ENCODE results near the gene RPH3AL.

Gene RPH3AL

GRCh38 chr17:164303-165235 lies 188.0 kb downstream of the RPH3AL start (continued):
- no peak for TF ChIP-seq POU6F1 (CRISPR knock-in tag; IDR thresholded peaks at IDR 0.05; ENCODE audit: borderline replicate concordance, low read depth)

GRCh38 chr17:163514-164098 lies 189.0 kb downstream of the RPH3AL start:
- ATAC-seq = no peak
- TF ChIP-seq ZNF8 (CRISPR knock-in tag; IDR thresholded peaks at IDR 0.05) = no peak
- no peak for TF ChIP-seq TCF4 (CRISPR knock-in tag; IDR thresholded peaks at IDR 0.05; ENCODE audit: borderline replicate concordance)
- TF ChIP-seq OSR1 (CRISPR knock-in tag; IDR thresholded peaks at IDR 0.05) = no peak
- TF ChIP-seq SNAI2 (CRISPR knock-in tag; IDR thresholded peaks at IDR 0.05) = no peak
- TF ChIP-seq CSDC2 (CRISPR knock-in tag; IDR thresholded peaks at IDR 0.05) = no peak
- TF ChIP-seq ZFP30 (CRISPR knock-in tag; IDR thresholded peaks at IDR 0.05) = no peak
- TF ChIP-seq TOX (CRISPR knock-in tag; IDR thresholded peaks at IDR 0.05; ENCODE audit: borderline replicate concordance) = no peak
- TF ChIP-seq, protein P1, sequence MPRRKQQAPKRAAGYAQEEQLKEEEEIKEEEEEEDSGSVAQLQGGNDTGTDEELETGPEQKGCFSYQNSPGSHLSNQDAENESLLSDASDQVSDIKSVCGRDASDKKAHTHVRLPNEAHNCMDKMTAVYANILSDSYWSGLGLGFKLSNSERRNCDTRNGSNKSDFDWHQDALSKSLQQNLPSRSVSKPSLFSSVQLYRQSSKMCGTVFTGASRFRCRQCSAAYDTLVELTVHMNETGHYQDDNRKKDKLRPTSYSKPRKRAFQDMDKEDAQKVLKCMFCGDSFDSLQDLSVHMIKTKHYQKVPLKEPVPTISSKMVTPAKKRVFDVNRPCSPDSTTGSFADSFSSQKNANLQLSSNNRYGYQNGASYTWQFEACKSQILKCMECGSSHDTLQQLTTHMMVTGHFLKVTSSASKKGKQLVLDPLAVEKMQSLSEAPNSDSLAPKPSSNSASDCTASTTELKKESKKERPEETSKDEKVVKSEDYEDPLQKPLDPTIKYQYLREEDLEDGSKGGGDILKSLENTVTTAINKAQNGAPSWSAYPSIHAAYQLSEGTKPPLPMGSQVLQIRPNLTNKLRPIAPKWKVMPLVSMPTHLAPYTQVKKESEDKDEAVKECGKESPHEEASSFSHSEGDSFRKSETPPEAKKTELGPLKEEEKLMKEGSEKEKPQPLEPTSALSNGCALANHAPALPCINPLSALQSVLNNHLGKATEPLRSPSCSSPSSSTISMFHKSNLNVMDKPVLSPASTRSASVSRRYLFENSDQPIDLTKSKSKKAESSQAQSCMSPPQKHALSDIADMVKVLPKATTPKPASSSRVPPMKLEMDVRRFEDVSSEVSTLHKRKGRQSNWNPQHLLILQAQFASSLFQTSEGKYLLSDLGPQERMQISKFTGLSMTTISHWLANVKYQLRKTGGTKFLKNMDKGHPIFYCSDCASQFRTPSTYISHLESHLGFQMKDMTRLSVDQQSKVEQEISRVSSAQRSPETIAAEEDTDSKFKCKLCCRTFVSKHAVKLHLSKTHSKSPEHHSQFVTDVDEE (CRISPR knock-in tag; IDR thresholded peaks at IDR 0.05) = no peak
- TF ChIP-seq ESRRG (CRISPR knock-in tag; IDR thresholded peaks at IDR 0.05) = no peak
- TF ChIP-seq ISL1 (CRISPR knock-in tag; IDR thresholded peaks at IDR 0.05) = no peak
- no peak for TF ChIP-seq ZFP3 (CRISPR knock-in tag; IDR thresholded peaks at IDR 0.05)
- TF ChIP-seq, protein P2, sequence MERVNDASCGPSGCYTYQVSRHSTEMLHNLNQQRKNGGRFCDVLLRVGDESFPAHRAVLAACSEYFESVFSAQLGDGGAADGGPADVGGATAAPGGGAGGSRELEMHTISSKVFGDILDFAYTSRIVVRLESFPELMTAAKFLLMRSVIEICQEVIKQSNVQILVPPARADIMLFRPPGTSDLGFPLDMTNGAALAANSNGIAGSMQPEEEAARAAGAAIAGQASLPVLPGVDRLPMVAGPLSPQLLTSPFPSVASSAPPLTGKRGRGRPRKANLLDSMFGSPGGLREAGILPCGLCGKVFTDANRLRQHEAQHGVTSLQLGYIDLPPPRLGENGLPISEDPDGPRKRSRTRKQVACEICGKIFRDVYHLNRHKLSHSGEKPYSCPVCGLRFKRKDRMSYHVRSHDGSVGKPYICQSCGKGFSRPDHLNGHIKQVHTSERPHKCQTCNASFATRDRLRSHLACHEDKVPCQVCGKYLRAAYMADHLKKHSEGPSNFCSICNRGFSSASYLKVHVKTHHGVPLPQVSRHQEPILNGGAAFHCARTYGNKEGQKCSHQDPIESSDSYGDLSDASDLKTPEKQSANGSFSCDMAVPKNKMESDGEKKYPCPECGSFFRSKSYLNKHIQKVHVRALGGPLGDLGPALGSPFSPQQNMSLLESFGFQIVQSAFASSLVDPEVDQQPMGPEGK (CRISPR knock-in tag; IDR thresholded peaks at IDR 0.05; ENCODE audit: borderline replicate concordance) = no peak
- no peak for TF ChIP-seq PPARA (CRISPR knock-in tag; IDR thresholded peaks at IDR 0.05; ENCODE audit: borderline replicate concordance)
- TF ChIP-seq GLIS3 (CRISPR knock-in tag; IDR thresholded peaks at IDR 0.05) = no peak
- TF ChIP-seq ZNF70 (CRISPR knock-in tag; IDR thresholded peaks at IDR 0.05) = no peak

DNA sequence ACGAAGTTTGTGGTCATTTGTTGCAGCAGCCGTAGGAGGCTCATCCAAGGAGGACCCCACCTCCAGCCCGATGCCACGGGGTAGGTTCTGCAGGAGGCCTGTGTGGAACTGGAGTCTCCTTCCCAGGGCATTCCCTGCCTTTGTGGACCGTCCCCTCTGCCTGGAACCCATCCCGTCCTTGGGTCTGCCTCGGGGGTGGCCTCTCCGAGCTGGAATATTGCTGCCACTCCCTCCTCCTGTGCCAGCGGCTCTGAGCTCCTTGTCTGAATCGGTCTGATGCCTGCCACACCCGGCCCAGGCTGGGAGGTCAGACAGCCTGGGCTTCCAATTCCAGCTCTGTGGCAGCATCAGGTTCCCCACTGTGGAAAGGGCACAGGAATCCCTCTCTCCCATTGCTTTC lies 189.9 kb downstream of the RPH3AL start:
- ATAC-seq = no peak
- TF ChIP-seq ZC3H10 (CRISPR knock-in tag; IDR thresholded peaks at IDR 0.05) (no peak), OSR1 (CRISPR knock-in tag; IDR thresholded peaks at IDR 0.05) (no peak), ZFP3 (CRISPR knock-in tag; IDR thresholded peaks at IDR 0.05) (no peak), TOX (CRISPR knock-in tag; IDR thresholded peaks at IDR 0.05; ENCODE audit: borderline replicate concordance) (no peak), ZNF8 (CRISPR knock-in tag; IDR thresholded peaks at IDR 0.05) (no peak), ESRRG (CRISPR knock-in tag; IDR thresholded peaks at IDR 0.05) (no peak), PPARA (CRISPR knock-in tag; IDR thresholded peaks at IDR 0.05; ENCODE audit: borderline replicate concordance) (no peak), ZNF565 (CRISPR knock-in tag; conservative IDR thresholded peaks at IDR 0.05; ENCODE audit: low read depth) (no peak), ISL1 (CRISPR knock-in tag; IDR thresholded peaks at IDR 0.05) (no peak), CREB5 (CRISPR knock-in tag; IDR thresholded peaks at IDR 0.05; ENCODE audit: low read depth) (no peak), ZNF70 (CRISPR knock-in tag; IDR thresholded peaks at IDR 0.05) (no peak)
- TF ChIP-seq, protein P3, sequence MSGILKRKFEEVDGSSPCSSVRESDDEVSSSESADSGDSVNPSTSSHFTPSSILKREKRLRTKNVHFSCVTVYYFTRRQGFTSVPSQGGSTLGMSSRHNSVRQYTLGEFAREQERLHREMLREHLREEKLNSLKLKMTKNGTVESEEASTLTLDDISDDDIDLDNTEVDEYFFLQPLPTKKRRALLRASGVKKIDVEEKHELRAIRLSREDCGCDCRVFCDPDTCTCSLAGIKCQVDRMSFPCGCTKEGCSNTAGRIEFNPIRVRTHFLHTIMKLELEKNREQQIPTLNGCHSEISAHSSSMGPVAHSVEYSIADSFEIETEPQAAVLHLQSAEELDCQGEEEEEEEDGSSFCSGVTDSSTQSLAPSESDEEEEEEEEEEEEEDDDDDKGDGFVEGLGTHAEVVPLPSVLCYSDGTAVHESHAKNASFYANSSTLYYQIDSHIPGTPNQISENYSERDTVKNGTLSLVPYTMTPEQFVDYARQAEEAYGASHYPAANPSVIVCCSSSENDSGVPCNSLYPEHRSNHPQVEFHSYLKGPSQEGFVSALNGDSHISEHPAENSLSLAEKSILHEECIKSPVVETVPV (CRISPR knock-in tag; IDR thresholded peaks at IDR 0.05) = no peak
- TF ChIP-seq, protein P2 (CRISPR knock-in tag; IDR thresholded peaks at IDR 0.05; ENCODE audit: borderline replicate concordance) = no peak
